ENCODE data around the gene XPNPEP3.
"Not testable (repeated sequence)": the region's sequence is repeated elsewhere in the genome, so short reads cannot be mapped to it uniquely, and the experiment has no call there.

The XPNPEP3 gene

DNA sequence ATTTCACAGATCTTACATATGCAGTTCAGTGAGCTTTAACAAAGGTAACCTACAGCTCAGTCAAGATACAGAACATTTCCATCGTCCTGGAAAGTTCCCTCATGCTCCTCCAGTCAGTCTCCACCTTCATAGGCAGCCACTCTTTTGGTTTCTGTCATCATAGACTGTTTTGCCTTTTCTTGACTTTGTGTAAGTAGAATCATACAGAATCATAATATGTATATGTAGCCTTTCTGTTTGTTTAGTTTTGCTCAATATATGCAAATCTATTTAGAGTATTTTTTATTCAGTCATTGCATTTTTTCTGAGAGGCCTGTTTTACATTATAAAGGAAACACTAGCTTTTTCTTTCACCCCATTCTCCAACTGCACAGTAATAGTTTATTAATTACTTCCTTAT lies 20.0 kb downstream of the XPNPEP3 start:
- H3K9me3 Mint-ChIP-seq = no peaks in the 10 kb centered on the region

GRCh38 chr22:40877488-40877887 lies 20.5 kb downstream of the XPNPEP3 start:
- no peaks in the 10 kb centered on the region for H3K4me1 Mint-ChIP-seq (ENCODE audit: low read depth)
- H3K36me3 Mint-ChIP-seq (ENCODE audit: low read depth) = peaks cover 2% of the 10 kb centered on the region
- no peak overlapping the region for H3K4me3 Mint-ChIP-seq
- no peak overlapping the region for H3K27ac Mint-ChIP-seq
- H3K27me3 Mint-ChIP-seq (ENCODE audit: low read depth) = no peaks in the 10 kb centered on the region
- no peaks in the 10 kb centered on the region for H3K9me3 Mint-ChIP-seq
- no peak for DNase-seq (ENCODE audit: low spot score)

More for the DNA sequence above, 20.0 kb downstream of the XPNPEP3 start:
- H3K27ac Mint-ChIP-seq = no peak overlapping the region
- DNase-seq (ENCODE audit: low spot score) = no peak
- no peaks in the 10 kb centered on the region for H3K27me3 Mint-ChIP-seq (ENCODE audit: low read depth)
- H3K4me3 Mint-ChIP-seq = no peak overlapping the region
- H3K36me3 Mint-ChIP-seq (ENCODE audit: low read depth) = peaks cover 1% of the 10 kb centered on the region
- no peaks in the 10 kb centered on the region for H3K4me1 Mint-ChIP-seq (ENCODE audit: low read depth)

- no peaks in the 10 kb centered on the region for H3K27me3 Mint-ChIP-seq (ENCODE audit: low read depth)
- no peak overlapping the region for H3K27ac Mint-ChIP-seq
- peaks cover 2% of the 10 kb centered on the region for H3K36me3 Mint-ChIP-seq (ENCODE audit: low read depth)
- H3K9me3 Mint-ChIP-seq = no peaks in the 10 kb centered on the region
- no peaks in the 10 kb centered on the region for H3K4me1 Mint-ChIP-seq (ENCODE audit: low read depth)
- no peak overlapping the region for H3K4me3 Mint-ChIP-seq
- no peak for DNase-seq (ENCODE audit: low spot score)
Observed at GRCh38 chr22:40878922-40879321, 22.0 kb downstream of the XPNPEP3 start.

- no peak for DNase-seq (ENCODE audit: low spot score)
- peaks cover 3% of the 10 kb centered on the region for H3K4me1 Mint-ChIP-seq (ENCODE audit: low read depth)
- H3K27me3 Mint-ChIP-seq (ENCODE audit: low read depth) = no peaks in the 10 kb centered on the region
- peaks cover 8% of the 10 kb centered on the region for H3K36me3 Mint-ChIP-seq (ENCODE audit: low read depth)
- no peak overlapping the region for H3K4me3 Mint-ChIP-seq
- H3K27ac Mint-ChIP-seq = no peak overlapping the region
- H3K9me3 Mint-ChIP-seq = no peaks in the 10 kb centered on the region
Observed at GRCh38 chr22:40889116-40889515, 32.2 kb downstream of the XPNPEP3 start.

- H3K4me1 Mint-ChIP-seq (ENCODE audit: low read depth) = peaks cover 3% of the 10 kb centered on the region
- no peak overlapping the region for H3K27ac Mint-ChIP-seq
- no peaks in the 10 kb centered on the region for H3K27me3 Mint-ChIP-seq (ENCODE audit: low read depth)
- H3K9me3 Mint-ChIP-seq = no peaks in the 10 kb centered on the region
- H3K4me3 Mint-ChIP-seq = no peak overlapping the region
- DNase-seq (ENCODE audit: low spot score) = no peak
- peaks cover 6% of the 10 kb centered on the region for H3K36me3 Mint-ChIP-seq (ENCODE audit: low read depth)
Observed at GRCh38 chr22:40890881-40891280, 33.9 kb downstream of the XPNPEP3 start.

DNA sequence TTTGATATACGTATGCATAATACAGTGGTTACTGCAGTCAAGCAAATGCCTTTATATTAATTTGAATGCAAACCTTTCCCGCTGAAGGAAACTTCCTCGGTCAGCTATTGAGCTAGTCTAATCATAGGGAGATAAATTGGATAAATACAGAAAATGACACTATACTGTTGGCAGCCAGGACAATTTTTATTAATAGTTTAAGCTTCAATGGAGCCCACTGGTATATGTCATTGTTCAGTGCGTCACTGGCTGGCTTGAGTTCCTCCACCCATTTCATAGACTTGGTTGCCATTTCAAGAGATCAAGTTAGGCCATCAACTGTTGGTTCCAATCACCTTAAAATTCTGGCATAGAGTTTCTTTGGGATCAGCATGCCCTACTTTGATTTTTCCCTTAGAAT lies 37.5 kb downstream of the XPNPEP3 start:
- Mint-ChIP-seq H3K27ac (no peak overlapping the region), H3K36me3 (ENCODE audit: low read depth) (no peaks in the 10 kb centered on the region), H3K27me3 (ENCODE audit: low read depth) (no peaks in the 10 kb centered on the region), H3K9me3 (no peaks in the 10 kb centered on the region), H3K4me3 (no peak overlapping the region), H3K4me1 (ENCODE audit: low read depth) (peaks cover 5% of the 10 kb centered on the region)
- DNase-seq (ENCODE audit: low spot score) = no peak

DNA sequence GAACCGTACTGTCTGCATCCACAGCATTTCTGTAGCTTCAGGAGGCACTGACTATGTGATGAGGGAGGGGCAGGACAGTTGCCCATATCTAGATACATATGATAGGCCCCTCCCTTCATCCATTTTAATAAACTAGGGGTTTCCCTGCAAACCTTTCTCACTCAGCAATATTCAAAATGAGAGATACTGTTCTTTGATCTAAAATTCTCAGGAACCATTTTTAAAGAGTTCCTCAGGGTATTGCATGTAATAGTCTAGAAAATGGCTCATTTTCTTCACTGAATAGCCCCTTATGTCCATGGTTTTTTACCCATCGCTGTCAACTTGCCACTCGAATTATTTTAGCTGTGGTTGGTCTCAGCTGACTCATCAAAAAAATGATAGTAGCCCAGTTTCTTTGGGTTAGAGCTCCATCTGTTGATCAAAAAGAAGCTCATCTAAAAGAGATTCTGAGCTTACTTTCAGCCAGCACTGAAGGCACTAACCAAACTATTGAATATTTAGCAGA lies 42.0 kb downstream of the XPNPEP3 start:
- DNase-seq (ENCODE audit: low spot score) = peak; percentile 35
- H3K36me3 Mint-ChIP-seq (ENCODE audit: low read depth) = no peaks in the 10 kb centered on the region
- H3K9me3 Mint-ChIP-seq = no peaks in the 10 kb centered on the region
- no peaks in the 10 kb centered on the region for H3K27me3 Mint-ChIP-seq (ENCODE audit: low read depth)
- H3K4me3 Mint-ChIP-seq = peak overlapping the region; percentile 19
- peak overlapping the region; percentile 49 for H3K27ac Mint-ChIP-seq
- H3K4me1 Mint-ChIP-seq (ENCODE audit: low read depth) = peaks cover 13% of the 10 kb centered on the region

DNA sequence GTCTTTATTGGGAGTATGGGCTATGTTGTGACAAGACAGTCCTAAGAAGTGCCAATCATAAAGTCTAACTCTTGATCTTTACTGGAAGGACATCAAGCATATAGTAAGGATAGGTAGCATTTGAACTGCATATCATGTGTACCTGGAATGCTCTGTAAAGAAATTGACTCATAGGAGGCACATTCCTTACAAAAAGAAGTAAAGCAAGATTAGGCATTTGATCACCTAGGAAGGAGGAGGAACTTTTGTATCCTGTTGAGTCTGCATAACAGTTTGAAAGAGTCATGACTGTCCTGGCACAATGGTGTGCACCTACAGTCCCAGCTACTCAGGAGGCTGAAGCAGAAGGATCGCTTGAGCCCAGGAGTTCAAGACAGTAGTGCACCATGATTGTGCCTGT lies 47.2 kb downstream of the XPNPEP3 start:
- peaks cover 2% of the 10 kb centered on the region for H3K36me3 Mint-ChIP-seq (ENCODE audit: low read depth)
- DNase-seq (ENCODE audit: low spot score) = no peak
- no peaks in the 10 kb centered on the region for H3K9me3 Mint-ChIP-seq
- no peak overlapping the region for H3K27ac Mint-ChIP-seq
- no peaks in the 10 kb centered on the region for H3K27me3 Mint-ChIP-seq (ENCODE audit: low read depth)
- no peak overlapping the region for H3K4me3 Mint-ChIP-seq
- peaks cover 10% of the 10 kb centered on the region for H3K4me1 Mint-ChIP-seq (ENCODE audit: low read depth)

- H3K9me3 Mint-ChIP-seq = no peaks in the 10 kb centered on the region
- DNase-seq (ENCODE audit: low spot score) = no peak
- no peaks in the 10 kb centered on the region for H3K27me3 Mint-ChIP-seq (ENCODE audit: low read depth)
- no peak overlapping the region for H3K27ac Mint-ChIP-seq
- no peak overlapping the region for H3K4me3 Mint-ChIP-seq
- H3K4me1 Mint-ChIP-seq (ENCODE audit: low read depth) = no peaks in the 10 kb centered on the region
- H3K36me3 Mint-ChIP-seq (ENCODE audit: low read depth) = peaks cover 9% of the 10 kb centered on the region
Observed at GRCh38 chr22:40908895-40909294, 51.9 kb downstream of the XPNPEP3 start.

DNA sequence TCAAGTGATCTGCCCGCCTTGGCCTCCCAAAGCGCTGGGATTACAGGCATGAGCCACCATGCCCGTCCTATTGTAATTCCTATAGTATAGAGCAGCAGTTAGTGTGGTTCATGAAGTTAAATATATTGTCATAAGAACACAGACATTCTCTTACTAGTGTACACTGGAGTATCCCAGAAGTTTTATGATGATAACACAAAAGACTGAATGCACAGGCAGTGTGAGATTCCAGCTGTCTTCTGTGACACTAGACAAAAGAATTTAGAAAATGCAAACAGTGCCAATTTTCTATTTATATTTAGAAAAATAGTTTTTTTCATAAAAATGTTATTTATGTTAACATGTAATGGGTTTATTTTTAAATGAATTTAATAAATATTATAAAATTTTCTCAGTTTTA lies 54.8 kb downstream of the XPNPEP3 start:
- Mint-ChIP-seq H3K27me3 (ENCODE audit: low read depth) (no peaks in the 10 kb centered on the region), H3K9me3 (no peaks in the 10 kb centered on the region), H3K4me3 (no peak overlapping the region), H3K36me3 (ENCODE audit: low read depth) (peaks cover 13% of the 10 kb centered on the region), H3K27ac (no peak overlapping the region), H3K4me1 (ENCODE audit: low read depth) (no peaks in the 10 kb centered on the region)
- no peak for DNase-seq (ENCODE audit: low spot score)

DNA sequence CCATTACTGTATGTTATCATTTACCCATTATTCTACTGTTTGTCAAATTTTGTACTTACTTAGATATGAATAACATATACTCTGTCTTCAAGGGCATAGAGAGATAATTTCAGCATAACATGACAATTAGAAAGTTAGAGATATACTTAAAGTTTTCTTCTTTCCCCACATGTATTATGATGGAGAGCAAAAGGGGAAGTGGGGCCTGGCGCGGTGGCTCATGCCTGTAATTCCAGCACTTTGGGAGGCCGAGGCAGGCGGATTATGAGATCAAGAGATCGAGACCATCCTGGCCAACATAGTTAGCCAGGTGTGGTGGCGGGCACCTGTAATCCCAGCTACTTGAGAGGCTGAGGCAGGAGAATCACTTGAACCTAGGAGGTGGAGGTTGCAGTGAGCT lies 56.0 kb downstream of the XPNPEP3 start:
- not testable (repeated sequence) for H3K27me3 Mint-ChIP-seq (ENCODE audit: low read depth); H3K9me3 Mint-ChIP-seq; H3K4me3 Mint-ChIP-seq; DNase-seq (ENCODE audit: low spot score); H3K4me1 Mint-ChIP-seq (ENCODE audit: low read depth); H3K27ac Mint-ChIP-seq
- H3K36me3 Mint-ChIP-seq (ENCODE audit: low read depth) = peaks cover 13% of the 10 kb centered on the region

DNA sequence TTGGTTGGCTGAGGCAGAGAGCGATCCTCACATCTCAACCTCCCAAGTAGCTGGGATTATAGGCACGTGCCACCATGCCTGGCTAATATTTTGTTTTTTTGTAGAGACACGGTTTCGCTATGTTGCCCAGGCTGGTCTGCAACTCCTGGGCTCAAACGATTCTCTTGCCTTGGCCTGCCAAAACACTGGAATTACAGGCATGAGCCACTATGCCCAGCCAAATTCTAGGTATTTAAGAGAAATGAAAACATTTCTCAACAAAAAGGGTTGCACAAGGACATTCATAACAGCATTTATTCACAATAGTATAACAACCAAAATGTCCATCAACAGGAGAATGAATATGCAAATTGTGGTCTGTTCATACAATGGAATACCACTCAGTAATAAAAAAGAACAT lies 62.5 kb downstream of the XPNPEP3 start:
- Mint-ChIP-seq H3K36me3 (ENCODE audit: low read depth) (peaks cover 9% of the 10 kb centered on the region), H3K9me3 (no peaks in the 10 kb centered on the region), H3K4me3 (no peak overlapping the region), H3K4me1 (ENCODE audit: low read depth) (peaks cover 3% of the 10 kb centered on the region), H3K27ac (no peak overlapping the region), H3K27me3 (ENCODE audit: low read depth) (no peaks in the 10 kb centered on the region)
- no peak for DNase-seq (ENCODE audit: low spot score)

GRCh38 chr22:40920526-40920925 lies 63.6 kb downstream of the XPNPEP3 start:
- DNase-seq (ENCODE audit: low spot score) = no peak
- H3K4me3 Mint-ChIP-seq = no peak overlapping the region
- H3K27me3 Mint-ChIP-seq (ENCODE audit: low read depth) = no peaks in the 10 kb centered on the region
- H3K9me3 Mint-ChIP-seq = no peaks in the 10 kb centered on the region
- H3K4me1 Mint-ChIP-seq (ENCODE audit: low read depth) = peaks cover 3% of the 10 kb centered on the region
- H3K27ac Mint-ChIP-seq = no peak overlapping the region
- H3K36me3 Mint-ChIP-seq (ENCODE audit: low read depth) = peaks cover 7% of the 10 kb centered on the region

DNA sequence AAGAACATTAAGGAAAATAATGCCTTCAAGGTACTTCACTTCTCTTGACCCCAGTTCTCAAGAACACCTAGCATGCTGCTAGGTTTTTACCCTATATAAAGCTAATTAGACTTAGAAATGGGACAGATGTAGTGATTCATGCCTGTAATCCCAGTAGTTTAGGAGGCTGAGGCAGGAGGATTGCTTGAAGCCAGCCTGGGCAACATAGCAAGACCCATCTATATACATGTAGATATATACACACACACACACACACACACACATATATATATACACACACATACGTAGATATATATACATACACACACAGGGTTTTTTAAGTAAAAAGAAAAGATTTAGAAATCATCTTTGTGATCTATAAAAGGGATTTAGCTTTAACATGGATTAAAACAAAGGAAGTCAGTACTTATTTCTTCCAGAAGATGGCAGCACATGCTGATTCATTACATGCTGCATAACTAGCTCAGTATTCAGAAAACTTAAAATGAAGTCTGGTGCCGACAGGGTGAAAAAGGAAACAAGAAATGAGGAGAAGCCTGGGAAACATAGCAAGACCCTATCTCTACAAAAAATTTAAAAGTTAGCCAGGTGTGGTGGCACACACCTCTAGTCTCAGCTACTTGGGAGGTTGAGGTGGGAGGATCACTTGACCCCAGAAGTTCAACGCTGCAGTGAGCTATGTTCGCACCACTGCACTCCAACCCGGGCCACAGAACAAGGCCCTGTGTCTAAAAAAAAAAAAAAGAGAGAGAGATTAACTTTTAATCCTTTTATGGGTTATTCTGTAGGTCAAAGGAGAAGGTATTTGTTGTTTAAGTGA lies 65.7 kb downstream of the XPNPEP3 start:
- no peak for DNase-seq (ENCODE audit: low spot score)
- Mint-ChIP-seq H3K27ac (peak overlapping the region; percentile 59), H3K4me1 (ENCODE audit: low read depth) (peaks cover 3% of the 10 kb centered on the region)

DNA sequence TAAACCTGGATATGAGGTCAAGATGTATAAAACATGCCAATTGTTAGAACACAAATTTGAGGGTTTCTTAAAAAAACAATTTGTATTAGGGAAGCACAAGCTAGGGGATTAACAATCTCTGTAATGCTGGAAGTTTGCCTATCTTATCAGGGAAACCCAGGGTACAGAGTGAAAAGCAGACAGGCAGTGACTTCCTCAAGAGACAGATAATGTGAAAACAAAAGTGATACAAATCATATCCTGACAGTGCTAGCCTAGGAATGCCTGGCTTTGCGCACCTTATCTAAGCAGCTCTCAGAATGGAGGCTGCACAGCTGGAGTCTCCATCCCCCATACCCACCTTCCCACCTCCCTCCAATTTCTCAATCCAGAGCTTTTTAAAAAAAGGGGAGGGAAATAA lies 71.7 kb downstream of the XPNPEP3 start:
- H3K27me3 Mint-ChIP-seq (ENCODE audit: low read depth) = no peaks in the 10 kb centered on the region
- no peaks in the 10 kb centered on the region for H3K4me1 Mint-ChIP-seq (ENCODE audit: low read depth)
- no peak overlapping the region for H3K4me3 Mint-ChIP-seq
- DNase-seq (ENCODE audit: low spot score) = no peak
- H3K9me3 Mint-ChIP-seq = no peaks in the 10 kb centered on the region
- peaks cover 7% of the 10 kb centered on the region for H3K36me3 Mint-ChIP-seq (ENCODE audit: low read depth)
- H3K27ac Mint-ChIP-seq = no peak overlapping the region

More for the DNA sequence above, 65.7 kb downstream of the XPNPEP3 start:
- H3K36me3 Mint-ChIP-seq (ENCODE audit: low read depth) = peaks cover 8% of the 10 kb centered on the region
- H3K9me3 Mint-ChIP-seq = no peaks in the 10 kb centered on the region
- H3K4me3 Mint-ChIP-seq = peak overlapping the region; percentile 24
- no peaks in the 10 kb centered on the region for H3K27me3 Mint-ChIP-seq (ENCODE audit: low read depth)

Data from T-helper 2 cell treated with Interferon-gamma antibody and Interleukin-4, amounts not matched to agents 5 μg/mL and 100 μg/mL, for 36 hours (primary cell).